Fibroblast of lung (primary cell): ENCODE results near the gene SART3. TPM values are rescaled to one million over a fixed set of nuclear protein-coding genes. Genes with fewer than 3 reads are reported as not detected.

ENCODE experiments used
- DNase-seq, 2 donors: peaks; one replicate each; pipeline versions ENCODE4 v3.0.0 to v3.0.0-alpha.2; 2010; ENCODE audit warnings: low read depth in 2 of 2
- H2AFZ ChIP-seq: 2 replicates; pipeline ENCODE4 v1.5.1; 2012; ENCODE audit warnings: low read length, control low read depth, inconsistent platforms
- H3K27ac ChIP-seq: 2 replicates; pipeline ENCODE4 v1.5.1; 2011; ENCODE audit warnings: low read length, control low read depth; ENCODE audit not compliant: insufficient read depth
- H3K27me3 ChIP-seq: 2 replicates; pipeline ENCODE4 v1.5.1; 2011; ENCODE audit warnings: mild to moderate bottlenecking, low read length; ENCODE audit not compliant: control insufficient read depth, insufficient read depth
- H3K36me3 ChIP-seq: 2 replicates; pipeline ENCODE4 v1.5.1; 2011; ENCODE audit warnings: low read length; ENCODE audit not compliant: control insufficient read depth, insufficient read depth
- H3K4me1 ChIP-seq: 2 replicates; pipeline ENCODE4 v1.5.1; 2011; ENCODE audit warnings: low read length; ENCODE audit not compliant: control insufficient read depth, insufficient read depth; ENCODE audit errors: extremely low read depth
- H3K4me2 ChIP-seq: 2 replicates; pipeline ENCODE4 v1.5.1; 2011; ENCODE audit warnings: low read length, control low read depth; ENCODE audit not compliant: insufficient read depth; ENCODE audit errors: extremely low read depth
- H3K4me3 ChIP-seq, 4 experiments: fragments of 200-600 bp in 1 of 4; sonication (generic) in 1 of 4; replicated peaks in 1 of 4; 2 replicates each; pipeline ENCODE4 v1.5.1; 2011 to 2016; ENCODE audit warnings: low read length in 4 of 4, low read depth in 3 of 4, mild to moderate bottlenecking in 3 of 4, control low read depth in 2 of 4, inconsistent platforms in 1 of 4, mixed read lengths in 1 of 4; ENCODE audit not compliant: insufficient read depth in 1 of 4; ENCODE audit errors: control extremely low read depth in 1 of 4
- H3K79me2 ChIP-seq: 2 replicates; pipeline ENCODE4 v1.5.1; 2012; ENCODE audit warnings: mild to moderate bottlenecking, low read length, inconsistent platforms; ENCODE audit not compliant: control insufficient read depth, insufficient read depth
- H3K9ac ChIP-seq: 2 replicates; pipeline ENCODE4 v1.5.1; 2011; ENCODE audit warnings: mild to moderate bottlenecking, low read length, control low read depth; ENCODE audit not compliant: insufficient read depth
- H3K9me3 ChIP-seq: 2 replicates; pipeline ENCODE4 v1.5.1; 2012; ENCODE audit warnings: low read depth, low read length; ENCODE audit not compliant: control insufficient read depth, insufficient read depth
- H4K20me1 ChIP-seq: 2 replicates; pipeline ENCODE4 v1.5.1; 2011; ENCODE audit warnings: low read length; ENCODE audit not compliant: control insufficient read depth, insufficient read depth; ENCODE audit errors: extremely low read depth
- CTCF ChIP-seq, 2 donors: IDR thresholded peaks in 1 of 2; conservative IDR thresholded peaks in 1 of 2; 1 replicate in 1 of 2; 2 replicates in 1 of 2; pipeline ENCODE4 v1.5.1; 2011 to 2012; ENCODE audit warnings: low read length in 2 of 2, control low read depth in 1 of 2, inconsistent platforms in 1 of 2, low read depth in 1 of 2, mild to moderate bottlenecking in 1 of 2
- EZH2 ChIP-seq: IDR thresholded peaks from 2 replicates; pipeline ENCODE4 v1.5.1; 2012; ENCODE audit warnings: low read length, control low read depth, mild to moderate bottlenecking; ENCODE audit errors: missing control alignments
- polyA plus RNA-seq, 2 donors: library from polyadenylated mRNA; depleted of rRNA in 1 of 2; stranded (reverse) in 1 of 2; unstranded in 1 of 2; fragments of >200 nt; gene quantifications; 2 replicates each; pipeline ENCODE4 v1.2.1, GENCODE V29; 2011 to 2012; ENCODE audit warnings: missing spikeins in 1 of 2
- total RNA-seq: library from RNA; depleted of rRNA; stranded (reverse); fragments of >200 nt; gene quantifications from 2 replicates; pipeline ENCODE4 v1.2.1, GENCODE V29; 2014

SART3 gene
- total and polyA plus RNA-seq, 2 donors (not counting 1 experiment from before 2014, with no cell fraction given) = 15.5 to 157 TPM

DNA sequence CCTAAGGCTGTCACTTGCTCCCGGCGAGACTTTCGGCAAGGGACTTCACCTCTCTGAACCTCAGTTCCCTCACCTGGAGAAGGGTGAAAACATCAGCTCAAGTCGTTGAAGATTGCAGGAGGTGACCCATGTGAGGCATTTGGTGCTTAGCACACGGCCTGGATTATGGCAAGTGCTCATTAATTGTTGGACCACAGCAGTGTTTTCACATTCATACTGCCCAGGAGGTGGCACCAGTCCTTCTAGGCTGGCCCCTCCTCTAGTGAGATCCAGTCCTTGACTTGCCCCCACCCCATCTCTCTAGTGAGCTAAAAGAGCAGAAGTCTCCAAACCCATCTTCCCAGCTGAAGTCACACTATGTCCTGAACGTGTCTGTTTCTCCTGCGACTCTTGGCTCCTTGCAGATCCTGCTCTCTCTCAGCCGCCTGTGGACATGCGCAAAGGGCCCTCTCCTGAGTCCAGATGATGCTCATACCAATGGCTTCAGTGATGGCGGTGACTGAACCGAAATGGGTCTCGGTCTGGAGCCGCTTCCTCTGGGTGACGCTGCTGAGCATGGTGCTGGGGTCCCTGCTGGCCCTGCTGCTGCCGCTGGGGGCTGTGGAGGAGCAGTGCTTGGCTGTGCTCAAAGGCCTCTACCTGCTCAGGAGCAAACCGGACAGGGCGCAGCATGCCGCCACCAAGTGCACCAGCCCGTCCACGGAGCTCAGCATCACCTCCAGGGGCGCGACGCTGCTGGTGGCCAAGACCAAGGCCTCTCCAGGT is 44.3 kb downstream of the SART3 start:
- no peak overlapping the region for H2AFZ ChIP-seq
- H3K27me3 ChIP-seq = no peaks in the 10 kb centered on the region
- no peaks in the 10 kb centered on the region for H3K79me2 ChIP-seq
- H3K9ac ChIP-seq = no peak overlapping the region
- peak in 1 of 2 donors; percentile 9 for DNase-seq
- H3K4me2 ChIP-seq = no peak overlapping the region
- H3K27ac ChIP-seq = no peak overlapping the region
- H3K4me1 ChIP-seq = peaks cover 4% of the 10 kb centered on the region
- H3K4me3 ChIP-seq = peak overlapping the region in 1 of 4 experiments; percentile 89
- no peak for TF ChIP-seq EZH2
- TF ChIP-seq CTCF (conservative IDR thresholded peaks at IDR 0.05 in 1 of 2, IDR thresholded peaks at IDR 0.05 in 1 of 2; ENCODE audit: low read depth in 1 of 2, low read length in 2 of 2) = peak in 1 of 2 donors; percentile 2
- no peaks in the 10 kb centered on the region for H4K20me1 ChIP-seq
- H3K36me3 ChIP-seq = peaks cover 26% of the 10 kb centered on the region
- no peaks in the 10 kb centered on the region for H3K9me3 ChIP-seq

- H4K20me1 ChIP-seq = no peaks in the 10 kb centered on the region
- H3K9ac ChIP-seq = no peak overlapping the region
- H3K27ac ChIP-seq = peak overlapping the region; percentile 69
- no peaks in the 10 kb centered on the region for H3K9me3 ChIP-seq
- peak overlapping the region; percentile 68 to 89 (median 70) for H3K4me3 ChIP-seq
- H3K36me3 ChIP-seq = peaks cover 22% of the 10 kb centered on the region
- DNase-seq = no peak
- peak overlapping the region; percentile 82 for H3K4me2 ChIP-seq
- H3K4me1 ChIP-seq = peaks cover 4% of the 10 kb centered on the region
- TF ChIP-seq CTCF (conservative IDR thresholded peaks at IDR 0.05 in 1 of 2, IDR thresholded peaks at IDR 0.05 in 1 of 2; ENCODE audit: low read depth in 1 of 2, low read length in 2 of 2) (no peak), EZH2 (no peak)
- no peaks in the 10 kb centered on the region for H3K79me2 ChIP-seq
- no peaks in the 10 kb centered on the region for H3K27me3 ChIP-seq
- no peak overlapping the region for H2AFZ ChIP-seq
Measured at GRCh38 chr12:108515916-108516315, 45.1 kb downstream of the SART3 start.

GRCh38 chr12:108514973-108515814 is 45.8 kb downstream of the SART3 start, which contains the start of gene FICD:
FICD (plus strand) TSS chr12:108515277; CDS start chr12:108516973, 1,696 bp downstream.
- Histone ChIP-seq H3K4me2 (peak within 1 kb of the TSS; percentile 82), H3K27ac (peak within 1 kb of the TSS; percentile 69), H3K4me1 (peaks cover 4% of the 10 kb centered on the region), H3K9me3 (no peaks in the 10 kb centered on the region), H2AFZ (peak within 1 kb of the TSS; percentile 62), H3K36me3 (peaks cover 19% of the 10 kb centered on the region), H3K79me2 (no peaks in the 10 kb centered on the region), H3K4me3 (peak within 1 kb of the TSS; percentile 68 to 89 (median 70)), H3K27me3 (no peaks in the 10 kb centered on the region), H3K9ac (peak within 1 kb of the TSS; percentile 85), H4K20me1 (no peaks in the 10 kb centered on the region)
- TF ChIP-seq CTCF (conservative IDR thresholded peaks at IDR 0.05 in 1 of 2, IDR thresholded peaks at IDR 0.05 in 1 of 2; ENCODE audit: low read depth in 1 of 2, low read length in 2 of 2) (no peak), EZH2 (no peak)
- DNase-seq = peak; percentile 96 to 97
